ENCODE results near the gene XPOT.

DNA sequence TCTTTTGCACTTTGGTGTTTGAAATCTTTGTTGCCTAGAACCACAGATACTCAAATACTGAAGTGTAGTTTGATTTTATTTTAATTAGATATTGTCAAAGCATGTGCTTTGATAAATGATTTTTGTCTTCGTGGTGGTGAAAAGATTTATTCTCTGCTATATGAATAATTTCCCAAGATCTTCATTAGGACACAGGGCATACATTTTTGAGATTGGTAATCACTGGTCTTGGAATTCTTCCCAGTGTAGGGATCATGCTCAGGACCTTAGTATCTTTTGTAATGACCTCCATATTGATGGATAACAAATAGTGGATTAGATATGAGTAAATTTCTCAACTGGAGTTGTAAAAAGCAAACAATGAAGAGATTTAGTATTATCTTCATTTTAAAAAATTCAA is 76.0 kb downstream of the XPOT start:
- TF ChIP-seq, protein P1, sequence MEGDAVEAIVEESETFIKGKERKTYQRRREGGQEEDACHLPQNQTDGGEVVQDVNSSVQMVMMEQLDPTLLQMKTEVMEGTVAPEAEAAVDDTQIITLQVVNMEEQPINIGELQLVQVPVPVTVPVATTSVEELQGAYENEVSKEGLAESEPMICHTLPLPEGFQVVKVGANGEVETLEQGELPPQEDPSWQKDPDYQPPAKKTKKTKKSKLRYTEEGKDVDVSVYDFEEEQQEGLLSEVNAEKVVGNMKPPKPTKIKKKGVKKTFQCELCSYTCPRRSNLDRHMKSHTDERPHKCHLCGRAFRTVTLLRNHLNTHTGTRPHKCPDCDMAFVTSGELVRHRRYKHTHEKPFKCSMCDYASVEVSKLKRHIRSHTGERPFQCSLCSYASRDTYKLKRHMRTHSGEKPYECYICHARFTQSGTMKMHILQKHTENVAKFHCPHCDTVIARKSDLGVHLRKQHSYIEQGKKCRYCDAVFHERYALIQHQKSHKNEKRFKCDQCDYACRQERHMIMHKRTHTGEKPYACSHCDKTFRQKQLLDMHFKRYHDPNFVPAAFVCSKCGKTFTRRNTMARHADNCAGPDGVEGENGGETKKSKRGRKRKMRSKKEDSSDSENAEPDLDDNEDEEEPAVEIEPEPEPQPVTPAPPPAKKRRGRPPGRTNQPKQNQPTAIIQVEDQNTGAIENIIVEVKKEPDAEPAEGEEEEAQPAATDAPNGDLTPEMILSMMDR (IDR thresholded peaks at IDR 0.05; ENCODE audit: low read length) = no peak
- no peak for TF ChIP-seq EZH2 (IDR thresholded peaks at IDR 0.05; ENCODE audit: borderline replicate concordance, low read length)

Measured in OCI-LY1 (cell line).